ENCODE data around the gene IRAK1. TPM values are rescaled to one million over a fixed set of nuclear protein-coding genes. Genes with fewer than 3 reads are reported as not detected.
"Not testable (repeated sequence)": the region's sequence is repeated elsewhere in the genome, so short reads cannot be mapped to it uniquely, and the experiment has no call there.

Gene IRAK1
- total RNA-seq, 2 experiments from 2014 or later, result 107 to 112 TPM

GRCh38 chrX:154000051-154000450 is 19.7 kb downstream of the IRAK1 start:
- Mint-ChIP-seq H3K4me3 (no peak overlapping the region), H3K9me3 (no peaks in the 10 kb centered on the region), H3K27me3 (no peaks in the 10 kb centered on the region), H3K36me3 (ENCODE audit: low read depth) (peaks cover 2% of the 10 kb centered on the region), H3K27ac (no peak overlapping the region), H3K4me1 (peaks cover 20% of the 10 kb centered on the region)
- ChIA-PET CTCF (interaction anchor here (0.9 kb wide), 1 partner anchor 50 kb away, joined by 4 read pairs; no protein-coding TSS in a partner anchor), POLR2A (interaction anchor here (0.6 kb wide), 1 partner anchor 67 kb away, joined by 5 read pairs; no protein-coding TSS in a partner anchor)
- no peak for DNase-seq

- H3K27me3 Mint-ChIP-seq, result no peaks in the 10 kb centered on the region
- DNase-seq, result no peak
- no peak overlapping the region for H3K4me3 Mint-ChIP-seq
- H3K36me3 Mint-ChIP-seq (ENCODE audit: low read depth), result peaks cover 2% of the 10 kb centered on the region
- no peak overlapping the region for H3K27ac Mint-ChIP-seq
- peaks cover 20% of the 10 kb centered on the region for H3K4me1 Mint-ChIP-seq
- POLR2A ChIA-PET, result no interaction called here
- CTCF ChIA-PET, result interaction anchor here (0.9 kb wide), 1 partner anchor 50 kb away, joined by 4 read pairs; no protein-coding TSS in a partner anchor
- no peaks in the 10 kb centered on the region for H3K9me3 Mint-ChIP-seq
Measured at GRCh38 chrX:153999359-154000037, 20.2 kb downstream of the IRAK1 start.

GRCh38 chrX:153995504-153995903 is 24.2 kb downstream of the IRAK1 start:
- ChIA-PET POLR2A (no interaction called here), CTCF (interaction anchor here (1.0 to 1.9 kb wide), 2 partner anchors 18 to 98 kb away, joined by 3 to 6 read pairs; no protein-coding TSS in a partner anchor)
- no peaks in the 10 kb centered on the region for H3K36me3 Mint-ChIP-seq (ENCODE audit: low read depth)
- no peaks in the 10 kb centered on the region for H3K27me3 Mint-ChIP-seq
- H3K4me1 Mint-ChIP-seq, result peaks cover 6% of the 10 kb centered on the region
- H3K9me3 Mint-ChIP-seq, result no peaks in the 10 kb centered on the region
- DNase-seq, result no peak
- no peak overlapping the region for H3K27ac Mint-ChIP-seq
- H3K4me3 Mint-ChIP-seq, result no peak overlapping the region

- not testable (repeated sequence) for H3K4me3 Mint-ChIP-seq; H3K36me3 Mint-ChIP-seq (ENCODE audit: low read depth)
Measured at GRCh38 chrX:153994398-153994797, 25.3 kb downstream of the IRAK1 start.

GRCh38 chrX:153993978-153994377 is 25.7 kb downstream of the IRAK1 start:
- H3K4me3 Mint-ChIP-seq, result no peak overlapping the region
- peak overlapping the region; percentile 46 for H3K27ac Mint-ChIP-seq
- no peaks in the 10 kb centered on the region for H3K36me3 Mint-ChIP-seq (ENCODE audit: low read depth)
- POLR2A ChIA-PET, result no interaction called here
- no peaks in the 10 kb centered on the region for H3K9me3 Mint-ChIP-seq
- peaks cover 18% of the 10 kb centered on the region for H3K4me1 Mint-ChIP-seq
- H3K27me3 Mint-ChIP-seq, result no peaks in the 10 kb centered on the region
- no peak for DNase-seq
- CTCF ChIA-PET, result no interaction called here

More at GRCh38 chrX:153994398-153994797, 25.3 kb downstream of the IRAK1 start:
- H3K27me3 Mint-ChIP-seq, POLR2A ChIA-PET, DNase-seq, H3K27ac Mint-ChIP-seq, H3K9me3 Mint-ChIP-seq: not testable (repeated sequence)
- H3K4me1 Mint-ChIP-seq, result peaks cover 16% of the 10 kb centered on the region
- CTCF ChIA-PET, result interaction anchor here (1.0 kb wide), 1 partner anchor 10 kb away, joined by 3 read pairs; no protein-coding TSS in a partner anchor

- ChIA-PET POLR2A (no interaction called here), CTCF (no interaction called here)
- Mint-ChIP-seq H3K4me3 (no peak overlapping the region), H3K27me3 (no peaks in the 10 kb centered on the region), H3K27ac (no peak overlapping the region), H3K9me3 (no peaks in the 10 kb centered on the region), H3K4me1 (peaks cover 20% of the 10 kb centered on the region), H3K36me3 (ENCODE audit: low read depth) (no peaks in the 10 kb centered on the region)
- DNase-seq, result no peak
Measured at GRCh38 chrX:153993079-153993478, 26.6 kb downstream of the IRAK1 start.

- H3K27me3 Mint-ChIP-seq, result no peaks in the 10 kb centered on the region
- CTCF ChIA-PET, result no interaction called here
Measured at GRCh38 chrX:153992180-153992579, 27.5 kb downstream of the IRAK1 start.

GRCh38 chrX:153991013-153991580 is 28.6 kb downstream of the IRAK1 start:
- peak overlapping the region; percentile 66 for H3K27ac Mint-ChIP-seq
- no peak overlapping the region for H3K4me3 Mint-ChIP-seq
- POLR2A ChIA-PET, result no interaction called here
- peaks cover 30% of the 10 kb centered on the region for H3K4me1 Mint-ChIP-seq
- H3K9me3 Mint-ChIP-seq, result no peaks in the 10 kb centered on the region
- no peaks in the 10 kb centered on the region for H3K27me3 Mint-ChIP-seq
- no peaks in the 10 kb centered on the region for H3K36me3 Mint-ChIP-seq (ENCODE audit: low read depth)
- CTCF ChIA-PET, result interaction anchor here (0.6 kb wide), 1 partner anchor 1185 kb away, joined by 3 read pairs; no protein-coding TSS in a partner anchor
- no peak for DNase-seq

More at GRCh38 chrX:153992180-153992579, 27.5 kb downstream of the IRAK1 start:
- H3K36me3 Mint-ChIP-seq (ENCODE audit: low read depth), result no peaks in the 10 kb centered on the region
- no peak for DNase-seq
- no peaks in the 10 kb centered on the region for H3K9me3 Mint-ChIP-seq
- H3K27ac Mint-ChIP-seq, result no peak overlapping the region
- POLR2A ChIA-PET, result no interaction called here
- H3K4me1 Mint-ChIP-seq, result peaks cover 22% of the 10 kb centered on the region
- no peak overlapping the region for H3K4me3 Mint-ChIP-seq

- Mint-ChIP-seq H3K27ac (peak overlapping the region; percentile 82), H3K4me3 (no peak overlapping the region), H3K27me3 (no peaks in the 10 kb centered on the region), H3K9me3 (no peaks in the 10 kb centered on the region), H3K4me1 (peaks cover 30% of the 10 kb centered on the region), H3K36me3 (ENCODE audit: low read depth) (no peaks in the 10 kb centered on the region)
- POLR2A ChIA-PET, result no interaction called here
- DNase-seq, result peak; percentile 34
- CTCF ChIA-PET, result interaction anchor here (0.7 to 1.7 kb wide), 5 partner anchors 9 to 23 kb away, joined by 3 to 6 read pairs (median 4); no protein-coding TSS in a partner anchor
Measured at GRCh38 chrX:153989973-153990655, 29.6 kb downstream of the IRAK1 start.

GRCh38 chrX:153988493-153988892 is 31.2 kb downstream of the IRAK1 start:
- H3K36me3 Mint-ChIP-seq (ENCODE audit: low read depth), result no peaks in the 10 kb centered on the region
- H3K27me3 Mint-ChIP-seq, result no peaks in the 10 kb centered on the region
- ChIA-PET POLR2A (no interaction called here), CTCF (interaction anchor here (1.7 kb wide), 1 partner anchor 22 kb away, joined by 6 read pairs; no protein-coding TSS in a partner anchor)
- H3K4me3 Mint-ChIP-seq, result no peak overlapping the region
- H3K4me1 Mint-ChIP-seq, result peaks cover 46% of the 10 kb centered on the region
- H3K9me3 Mint-ChIP-seq, result no peaks in the 10 kb centered on the region
- DNase-seq, result no peak
- H3K27ac Mint-ChIP-seq, result peak overlapping the region; percentile 54

GRCh38 chrX:153984351-153985178 is 35.1 kb downstream of the IRAK1 start:
- CTCF ChIA-PET, result interaction anchor here (1.2 to 2.1 kb wide), 2 partner anchors 21 to 25 kb away, joined by 3 to 4 read pairs; no protein-coding TSS in a partner anchor
- peak; percentile 46 for DNase-seq
- H3K27ac Mint-ChIP-seq, result peak overlapping the region; percentile 97

GRCh38 chrX:153983321-153983801 is 36.3 kb downstream of the IRAK1 start:
- Mint-ChIP-seq H3K4me3 (peak overlapping the region; percentile 38), H3K36me3 (ENCODE audit: low read depth) (peaks cover 8% of the 10 kb centered on the region), H3K27ac (peak overlapping the region; percentile 97), H3K9me3 (no peaks in the 10 kb centered on the region), H3K27me3 (no peaks in the 10 kb centered on the region), H3K4me1 (peaks cover 58% of the 10 kb centered on the region)
- CTCF ChIA-PET, result no interaction called here
- POLR2A ChIA-PET, result no interaction called here
- no peak for DNase-seq

More at GRCh38 chrX:153984351-153985178, 35.1 kb downstream of the IRAK1 start:
- H3K36me3 Mint-ChIP-seq (ENCODE audit: low read depth), result peaks cover 8% of the 10 kb centered on the region
- no peaks in the 10 kb centered on the region for H3K9me3 Mint-ChIP-seq
- peak overlapping the region; percentile 77 for H3K4me3 Mint-ChIP-seq
- peaks cover 62% of the 10 kb centered on the region for H3K4me1 Mint-ChIP-seq
- H3K27me3 Mint-ChIP-seq, result no peaks in the 10 kb centered on the region
- POLR2A ChIA-PET, result no interaction called here
